CD4-positive, alpha-beta T cell (primary cell): ENCODE results near the gene VSTM2B. TPM values are rescaled to one million over a fixed set of nuclear protein-coding genes. Genes with fewer than 3 reads are reported as not detected.

Experiments used
- ATAC-seq: fragments of 200-7000 bp; cut with Tn5 transposase; one replicate; pipeline ENCODE4 v1.10.0; 2022; ENCODE audit warnings: mild to moderate bottlenecking; ENCODE audit not compliant: poor library complexity
- CTCF ChIA-PET: fragments of 350-600 bp; sonication (Branson Sonifier 250); formaldehyde crosslinking; loops from one replicate; lab custom pipeline; 2021; ENCODE audit warnings: antibody characterized with exemption, inconsistent platforms; lab: Charles Lee
- POLR2A ChIA-PET: fragments of 350-600 bp; sonication (Branson Sonifier 250); formaldehyde crosslinking; loops from one replicate; lab custom pipeline; 2021; ENCODE audit warnings: antibody characterized with exemption, inconsistent platforms; lab: Charles Lee
- DNase-seq, 14 experiments: peaks; one replicate each; pipeline ENCODE4 v3.0.0-alpha.2; 2013 to 2020; ENCODE audit warnings: mixed read lengths in 2 of 14
- H3K27ac ChIP-seq, 2 donors: one replicate each; pipeline versions ENCODE4 v1.5.1 to v1.7.0; 2013; ENCODE audit warnings: low read length in 2 of 2, low read depth in 1 of 2, mild to moderate bottlenecking in 1 of 2
- H3K27me3 ChIP-seq, 2 experiments: 1 replicate in 1 of 2; 2 replicates in 1 of 2; pipeline versions ENCODE4 v1.6.1 to v1.7.0; 2013; ENCODE audit warnings: low read length in 2 of 2, control low read depth in 1 of 2, mild to moderate bottlenecking in 1 of 2, moderate library complexity in 1 of 2; ENCODE audit not compliant: insufficient read depth in 2 of 2, control insufficient read depth in 1 of 2
- H3K36me3 ChIP-seq: one replicate; pipeline ENCODE4 v1.6.1; 2013; ENCODE audit warnings: low read length, control low read depth; ENCODE audit not compliant: insufficient read depth
- H3K4me1 ChIP-seq: one replicate; pipeline ENCODE4 v1.6.1; 2013; ENCODE audit warnings: low read length, control low read depth; ENCODE audit not compliant: insufficient read depth
- H3K4me3 ChIP-seq: one replicate; pipeline ENCODE4 v1.5.1; 2013; ENCODE audit warnings: mild to moderate bottlenecking, low read length, moderate library complexity
- H3K9me3 ChIP-seq, 2 experiments: 1 replicate in 1 of 2; 2 replicates in 1 of 2; pipeline versions ENCODE4 v1.6.1 to v1.7.0; 2013; ENCODE audit warnings: low read length in 2 of 2, mild to moderate bottlenecking in 2 of 2, control low read depth in 1 of 2, moderate library complexity in 1 of 2; ENCODE audit not compliant: control insufficient read depth in 1 of 2, insufficient read depth in 1 of 2
- H3K27ac Mint-ChIP-seq: one replicate; pipeline ENCODE4 v1.8.0; 2020; ENCODE audit warnings: mixed read lengths
- H3K27me3 Mint-ChIP-seq: one replicate; pipeline ENCODE4 v1.8.0; 2021; ENCODE audit warnings: mixed read lengths
- H3K36me3 Mint-ChIP-seq: one replicate; pipeline ENCODE4 v1.8.0; 2021; ENCODE audit warnings: low read depth, mixed read lengths
- H3K4me1 Mint-ChIP-seq: one replicate; pipeline ENCODE4 v1.8.0; 2021; ENCODE audit warnings: low read depth, mixed read lengths
- H3K4me3 Mint-ChIP-seq: one replicate; pipeline ENCODE4 v1.8.0; 2020; ENCODE audit warnings: mild to moderate bottlenecking, mixed read lengths
- H3K9me3 Mint-ChIP-seq: one replicate; pipeline ENCODE4 v1.8.0; 2020; ENCODE audit warnings: mixed read lengths
- CTCF ChIP-seq: fragments of 200-600 bp; IDR thresholded peaks from one replicate; pipeline ENCODE4 v1.8.0; 2022; ENCODE audit warnings: antibody characterized with exemption, mild to moderate bottlenecking
- intact Hi-C, 2 experiments: fragments of 100-400 bp; cut with DNase I in 1 of 2; cut with micrococcal nuclease in 1 of 2; formaldehyde crosslinking; loops; one replicate each; pipeline versions ENCODE4 v1.15.1 to v1.9.0; 2023 to 2025; cut with DNase I, micrococcal nuclease
- total RNA-seq, 174 experiments: library from RNA in 2 of 174; stranded (reverse) in 2 of 174; gene quantifications; one replicate each; pipeline ENCODE4 v1.2.3 and lab custom pipeline; 2021 to 2026

VSTM2B gene
- total RNA-seq, 2 experiments from 2014 or later = not detected

DNA sequence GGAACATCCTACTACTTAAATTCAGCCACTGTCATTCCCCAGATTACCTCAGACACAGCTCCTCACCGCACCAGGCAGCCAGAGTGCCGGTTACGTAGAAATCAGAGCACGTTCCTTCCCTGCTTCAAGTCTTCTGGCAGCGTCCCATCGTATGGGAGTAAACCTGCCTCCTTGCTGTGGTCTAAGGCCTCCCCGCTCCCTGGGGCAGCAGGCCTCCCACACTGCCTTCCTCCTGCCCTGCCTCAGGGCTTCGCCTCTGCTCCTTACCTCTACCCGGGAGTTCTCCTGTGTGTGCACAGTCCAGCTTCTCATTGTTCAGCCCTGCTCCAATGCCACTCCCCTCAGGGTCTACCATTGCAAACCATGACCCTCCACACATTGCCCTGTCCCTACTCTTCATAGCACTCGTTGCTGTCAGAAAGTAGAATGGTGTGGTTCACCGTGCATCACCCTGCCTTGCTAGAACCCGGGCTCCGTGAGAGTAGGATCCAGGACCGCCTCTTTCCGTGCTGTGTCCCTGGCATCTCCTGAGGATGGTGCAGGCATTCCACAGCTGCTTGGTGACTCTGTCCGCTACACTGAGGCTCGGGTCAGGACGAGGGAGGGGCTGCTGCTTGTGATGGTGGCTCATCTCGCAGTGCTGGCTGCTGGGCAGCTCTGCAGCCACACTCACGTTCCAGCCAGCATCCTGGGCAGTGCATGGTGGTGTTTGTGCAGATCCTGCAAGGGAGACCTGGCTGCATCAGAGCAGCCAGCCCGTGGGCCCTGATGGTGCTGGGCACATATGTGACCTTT, 87.2 kb downstream of the VSTM2B start:
- H3K36me3 Mint-ChIP-seq = peaks cover 80% of the 10 kb centered on the region
- H3K9me3 ChIP-seq = no peaks in the 10 kb centered on the region
- DNase-seq (no peak), ATAC-seq (no peak)
- H3K27ac Mint-ChIP-seq = no peak overlapping the region
- H3K4me3 Mint-ChIP-seq = no peak overlapping the region
- peaks cover 16% of the 10 kb centered on the region for H3K4me1 Mint-ChIP-seq
- ChIA-PET CTCF (no interaction called here), POLR2A (interaction anchor here (8.4 kb wide), 1 partner anchor 101 kb away, joined by 276 read pairs; the partner anchor contains the start of gene C19orf12)
- H3K4me3 ChIP-seq = no peak overlapping the region
- no peaks in the 10 kb centered on the region for H3K9me3 Mint-ChIP-seq
- H3K36me3 ChIP-seq = peaks cover 78% of the 10 kb centered on the region
- H3K27me3 ChIP-seq = no peaks in the 10 kb centered on the region
- peaks cover 16% of the 10 kb centered on the region for H3K4me1 ChIP-seq
- TF ChIP-seq CTCF = no peak
- H3K27me3 Mint-ChIP-seq = no peaks in the 10 kb centered on the region
- H3K27ac ChIP-seq = no peak overlapping the region
- intact Hi-C loops = loop anchor here in 1 of 2 experiments (10.0 kb wide), 1 partner anchor 262 kb away; no protein-coding TSS in a partner anchor

- Histone ChIP-seq H3K4me1 (peaks cover 16% of the 10 kb centered on the region), H3K4me3 (no peak overlapping the region), H3K9me3 (no peaks in the 10 kb centered on the region), H3K27me3 (no peaks in the 10 kb centered on the region), H3K27ac (no peak overlapping the region), H3K36me3 (peaks cover 72% of the 10 kb centered on the region)
- CTCF ChIA-PET = no interaction called here
- ATAC-seq = no peak
- intact Hi-C loops = loop anchor here in 1 of 2 experiments (10.0 kb wide), 1 partner anchor 261 kb away; no protein-coding TSS in a partner anchor
- no peaks in the 10 kb centered on the region for H3K9me3 Mint-ChIP-seq
- H3K27ac Mint-ChIP-seq = no peak overlapping the region
- no peak for TF ChIP-seq CTCF
- no peak overlapping the region for H3K4me3 Mint-ChIP-seq
- POLR2A ChIA-PET = interaction anchor here (1.1 to 1.2 kb wide), 2 partner anchors 54 to 67 kb away, joined by 3 to 4 read pairs; no protein-coding TSS in a partner anchor
- peaks cover 73% of the 10 kb centered on the region for H3K36me3 Mint-ChIP-seq
- no peak for DNase-seq
- peaks cover 9% of the 10 kb centered on the region for H3K4me1 Mint-ChIP-seq
- no peaks in the 10 kb centered on the region for H3K27me3 Mint-ChIP-seq
Measured at GRCh38 chr19:29614046-29614445, 88.3 kb downstream of the VSTM2B start.

Other genes starting within 250 kb of the VSTM2B start
- gene POP4, start 80.3 kb downstream of the VSTM2B start, total RNA-seq = 10 to 100 TPM; 40.5 to 42.0 TPM
- gene PLEKHF1, start 139.5 kb downstream of the VSTM2B start, total RNA-seq = 10 to 100 TPM; 37.5 to 41.0 TPM
- gene C19orf12, start 189.3 kb downstream of the VSTM2B start, total RNA-seq = 1 to 10 TPM; 7.7 TPM